ENCODE data around the gene PGBD5. TPM values are rescaled to one million over a fixed set of nuclear protein-coding genes. Genes with fewer than 3 reads are reported as not detected.

Gene PGBD5
- total and polyA plus RNA-seq, 5 donors = 18.5 to 32.6 (median 26.4) TPM

DNA sequence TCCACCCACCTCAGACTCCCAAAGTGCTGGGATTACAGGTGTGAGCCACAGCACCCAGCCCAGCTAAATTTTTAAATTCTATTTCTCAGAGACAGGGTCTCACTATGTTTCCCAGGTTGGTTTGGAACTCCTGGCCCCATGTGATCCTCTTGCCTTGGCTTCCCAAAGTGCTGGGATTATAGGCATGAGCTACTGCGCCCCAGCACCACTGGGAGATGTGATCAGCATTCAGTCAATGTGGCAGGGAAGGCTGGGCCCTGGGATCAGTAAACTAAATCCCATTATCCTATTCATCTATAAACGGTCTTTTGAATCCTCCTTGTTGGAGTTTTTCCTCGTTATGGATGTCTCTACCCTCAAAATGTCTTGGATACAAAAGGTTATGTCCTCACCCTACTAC, 113.5 kb downstream of the PGBD5 start:
- intact Hi-C loops (cut with DNase I) = loop anchor here in 2 of 4 donors (5.0 to 10.0 kb wide), 2 partner anchors 648 to 650 kb away; no protein-coding TSS in a partner anchor
- no peaks in the 10 kb centered on the region for H3K27me3 ChIP-seq (ENCODE audit: control insufficient read depth, insufficient read depth)
- WGBS = 61% methylated on average over 3 of the region's 3 CpGs
- no peak for DNase-seq
- H3K27ac ChIP-seq (ENCODE audit: low read length) = no peak overlapping the region
- H3K4me3 ChIP-seq (ENCODE audit: low read length) = no peak overlapping the region
- ATAC-seq = no peak
- no peaks in the 10 kb centered on the region for H3K9me3 ChIP-seq (ENCODE audit: control insufficient read depth, low read length)
- H3K4me1 ChIP-seq (ENCODE audit: control insufficient read depth, insufficient read depth, low read length) = no peaks in the 10 kb centered on the region

DNA sequence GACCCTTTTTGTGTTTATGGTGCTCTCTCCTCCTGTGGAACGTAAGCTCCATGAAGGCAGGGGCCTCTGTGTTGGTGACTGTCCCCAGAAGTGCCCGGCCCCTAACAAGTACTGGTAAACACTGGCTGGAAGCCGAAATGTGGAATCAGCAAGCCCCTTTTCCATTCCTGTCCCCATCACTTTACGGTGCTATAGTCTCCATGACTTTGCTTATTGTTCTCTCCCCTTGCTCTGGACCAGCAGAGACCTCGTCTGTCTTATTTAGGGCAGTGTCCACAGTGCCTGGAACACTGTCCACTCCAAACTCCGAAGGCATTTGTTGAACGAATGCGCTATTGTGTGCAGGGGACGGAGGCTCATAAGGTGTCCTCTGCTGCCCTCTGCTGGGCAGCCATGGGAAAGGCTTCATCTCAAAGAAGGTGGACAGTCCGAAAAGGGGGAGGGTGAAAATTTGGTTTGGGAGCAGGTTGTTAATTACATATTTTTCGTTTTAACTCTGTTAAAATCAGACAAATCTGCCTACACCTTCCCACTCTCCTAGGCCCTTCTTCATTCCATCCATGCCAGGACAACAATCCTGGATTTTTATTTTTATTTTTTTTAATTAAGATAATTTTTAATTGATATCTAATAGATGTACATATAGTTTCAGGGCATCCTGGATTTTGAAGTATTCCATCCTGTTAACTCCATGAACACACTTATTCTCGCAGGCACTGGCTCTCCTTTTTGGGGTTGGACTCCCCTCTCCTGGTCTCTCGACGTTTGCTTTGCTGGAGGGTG, 115.6 kb downstream of the PGBD5 start:
- Histone ChIP-seq H3K4me1 (ENCODE audit: control insufficient read depth, insufficient read depth, low read length) (no peaks in the 10 kb centered on the region), H3K9me3 (ENCODE audit: control insufficient read depth, low read length) (no peaks in the 10 kb centered on the region), H3K27ac (ENCODE audit: low read length) (no peak overlapping the region), H3K27me3 (ENCODE audit: control insufficient read depth, insufficient read depth) (no peaks in the 10 kb centered on the region), H3K4me3 (ENCODE audit: low read length) (no peak overlapping the region)
- DNase-seq (peak; percentile 78 to 92 (median 86)), ATAC-seq (peak; percentile 86 to 88)
- intact Hi-C loops (cut with DNase I) = loop anchor here (2.0 to 10.0 kb wide), 3 partner anchors 646 to 650 kb away; no protein-coding TSS in a partner anchor
- WGBS = 33% methylated on average over 14 of the region's 14 CpGs

DNA sequence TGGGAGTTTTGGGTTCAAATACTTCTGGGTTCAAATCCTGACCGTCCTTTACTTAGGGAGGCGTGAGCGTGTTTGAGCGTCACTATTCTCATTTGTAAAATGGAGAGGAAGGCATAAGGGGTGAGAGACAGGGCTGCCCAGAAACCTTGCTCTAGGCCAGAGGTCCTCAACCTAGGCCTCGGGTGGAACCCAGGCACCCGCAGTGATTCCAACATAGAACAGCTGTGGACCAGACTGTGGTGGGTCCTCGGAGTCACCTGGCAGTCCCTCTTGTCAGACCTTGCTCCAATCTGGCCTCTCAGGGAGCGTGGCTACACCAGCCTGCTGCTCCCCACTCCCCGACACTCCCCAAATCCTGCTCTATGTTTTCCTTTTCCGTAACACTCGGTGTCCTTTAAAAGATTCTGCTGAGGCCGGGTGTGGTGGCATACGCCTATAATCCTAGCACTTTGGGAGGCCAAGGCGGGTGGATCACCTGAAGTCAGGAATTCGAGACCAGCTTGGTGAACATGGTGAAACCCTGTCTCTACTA, 116.4 kb downstream of the PGBD5 start:
- Histone ChIP-seq H3K4me1 (ENCODE audit: control insufficient read depth, insufficient read depth, low read length) (no peaks in the 10 kb centered on the region), H3K27ac (ENCODE audit: low read length) (no peak overlapping the region), H3K27me3 (ENCODE audit: control insufficient read depth, insufficient read depth) (no peaks in the 10 kb centered on the region), H3K4me3 (ENCODE audit: low read length) (no peak overlapping the region), H3K9me3 (ENCODE audit: control insufficient read depth, low read length) (no peaks in the 10 kb centered on the region)
- intact Hi-C loops (cut with DNase I) = loop anchor here (2.0 to 10.0 kb wide), 5 partner anchors 85 to 649 kb away; no protein-coding TSS in a partner anchor
- ATAC-seq (no peak), DNase-seq (no peak)
- 96% methylated on average over 15 of the region's 15 CpGs for WGBS

DNA sequence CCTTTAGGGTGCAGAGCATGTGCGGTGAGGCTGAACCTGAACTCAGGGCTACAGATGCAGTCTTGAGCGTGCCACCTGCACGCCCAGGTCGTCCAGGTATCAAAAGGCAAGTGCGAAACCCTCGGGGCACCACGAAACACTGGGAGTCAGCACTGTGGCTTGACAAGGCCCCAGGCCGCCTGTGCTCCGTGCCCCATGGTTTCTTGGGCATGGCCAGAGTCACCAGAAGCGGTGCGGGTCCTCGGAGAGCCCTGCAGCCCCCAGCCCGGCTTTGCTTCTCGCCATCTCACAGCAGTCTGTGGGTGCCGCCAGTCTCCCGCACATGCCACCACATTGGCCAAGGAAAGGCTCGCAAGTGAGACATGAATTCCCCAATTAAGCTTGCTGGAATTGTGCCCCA, 117.3 kb downstream of the PGBD5 start:
- no peaks in the 10 kb centered on the region for H3K9me3 ChIP-seq (ENCODE audit: control insufficient read depth, low read length)
- ATAC-seq = no peak
- H3K27me3 ChIP-seq (ENCODE audit: control insufficient read depth, insufficient read depth) = no peaks in the 10 kb centered on the region
- DNase-seq = no peak
- no peak overlapping the region for H3K4me3 ChIP-seq (ENCODE audit: low read length)
- WGBS = 96% methylated on average over 17 of the region's 17 CpGs
- H3K27ac ChIP-seq (ENCODE audit: low read length) = no peak overlapping the region
- intact Hi-C loops (cut with DNase I) = loop anchor here in 2 of 4 donors (10.0 kb wide), 2 partner anchors 84 to 464 kb away; no protein-coding TSS in a partner anchor
- H3K4me1 ChIP-seq (ENCODE audit: control insufficient read depth, insufficient read depth, low read length) = peaks cover 2% of the 10 kb centered on the region

DNA sequence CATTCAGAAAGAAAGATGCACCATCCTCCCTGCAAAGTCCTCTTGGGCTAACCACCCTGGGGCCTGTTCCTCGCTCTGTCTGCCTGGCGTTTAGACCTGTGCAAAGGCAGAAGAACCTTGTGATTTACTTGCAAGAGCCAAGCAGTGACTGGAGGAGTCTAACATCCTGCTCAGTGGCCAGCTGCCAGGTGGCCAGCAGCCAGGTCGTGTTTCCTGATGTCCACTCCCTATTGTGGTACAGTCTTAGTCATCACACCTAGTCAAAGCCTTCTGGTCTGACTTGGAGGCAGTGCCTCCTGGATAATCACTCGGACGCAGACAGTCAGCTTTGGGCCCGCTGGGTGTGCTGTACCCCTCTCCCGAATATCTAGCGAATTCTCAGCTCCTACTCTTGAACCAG, 118.1 kb downstream of the PGBD5 start:
- peak; percentile 52 to 86 for ATAC-seq
- DNase-seq = peak; percentile 86 to 93 (median 91)
- 69% methylated on average over 8 of the region's 8 CpGs for WGBS
- Histone ChIP-seq H3K9me3 (ENCODE audit: control insufficient read depth, low read length) (no peaks in the 10 kb centered on the region), H3K4me3 (ENCODE audit: low read length) (no peak overlapping the region), H3K27me3 (ENCODE audit: control insufficient read depth, insufficient read depth) (no peaks in the 10 kb centered on the region), H3K27ac (ENCODE audit: low read length) (no peak overlapping the region), H3K4me1 (ENCODE audit: control insufficient read depth, insufficient read depth, low read length) (peaks cover 6% of the 10 kb centered on the region)
- intact Hi-C loops (cut with DNase I) = loop anchor here in 2 of 4 donors (10.0 kb wide), 2 partner anchors 83 to 463 kb away; no protein-coding TSS in a partner anchor

DNA sequence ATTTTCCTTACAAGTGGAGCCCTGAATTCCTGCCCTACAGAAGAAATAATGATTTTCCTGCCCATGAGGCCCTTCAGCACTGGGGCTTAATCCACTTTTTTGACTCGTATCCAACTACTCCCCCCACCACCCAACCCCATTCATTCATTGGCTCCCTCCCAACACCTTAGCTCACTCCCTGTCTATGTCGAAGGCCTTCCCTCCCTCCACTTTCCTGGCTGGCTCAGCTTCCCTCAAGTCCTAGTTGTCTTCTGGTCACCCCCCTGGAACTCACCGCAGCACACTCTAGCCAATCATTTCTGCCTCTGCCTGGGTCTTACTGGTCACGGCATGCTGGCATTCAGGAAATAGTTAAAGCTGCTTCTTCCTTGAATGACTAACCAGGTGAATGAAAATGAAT, 118.9 kb downstream of the PGBD5 start:
- Histone ChIP-seq H3K9me3 (ENCODE audit: control insufficient read depth, low read length) (no peaks in the 10 kb centered on the region), H3K4me1 (ENCODE audit: control insufficient read depth, insufficient read depth, low read length) (peaks cover 6% of the 10 kb centered on the region), H3K27me3 (ENCODE audit: control insufficient read depth, insufficient read depth) (no peaks in the 10 kb centered on the region), H3K27ac (ENCODE audit: low read length) (no peak overlapping the region), H3K4me3 (ENCODE audit: low read length) (no peak overlapping the region)
- no peak for ATAC-seq
- intact Hi-C loops (cut with DNase I) = loop anchor here in 2 of 4 donors (10.0 kb wide), 2 partner anchors 82 to 462 kb away; no protein-coding TSS in a partner anchor
- 42% methylated on average over 4 of the region's 4 CpGs for WGBS
- DNase-seq = no peak

DNA sequence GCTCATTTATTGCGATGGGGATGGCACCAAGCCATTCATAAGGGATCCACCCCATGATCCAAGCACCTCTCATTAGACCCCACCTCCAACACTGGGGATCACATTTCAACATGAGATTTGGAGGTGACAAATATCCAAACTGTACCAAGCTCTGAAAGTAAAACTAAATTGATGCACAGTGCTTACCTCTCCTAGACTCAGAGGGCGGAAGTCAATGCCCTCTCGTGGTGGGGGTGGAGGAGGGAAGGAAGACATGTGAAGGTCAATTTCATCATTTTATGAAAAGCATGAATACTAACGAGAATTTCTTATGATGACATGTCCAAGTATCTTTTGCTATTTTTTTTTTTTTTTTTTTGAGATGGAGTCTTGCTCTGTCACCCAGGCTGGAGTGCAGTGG, 120.0 kb downstream of the PGBD5 start:
- no peak for DNase-seq
- no peak for ATAC-seq
- WGBS = 76% methylated on average over 4 of the region's 4 CpGs
- H3K27me3 ChIP-seq (ENCODE audit: control insufficient read depth, insufficient read depth) = no peaks in the 10 kb centered on the region
- H3K4me3 ChIP-seq (ENCODE audit: low read length) = no peak overlapping the region
- H3K4me1 ChIP-seq (ENCODE audit: control insufficient read depth, insufficient read depth, low read length) = peaks cover 6% of the 10 kb centered on the region
- H3K9me3 ChIP-seq (ENCODE audit: control insufficient read depth, low read length) = no peaks in the 10 kb centered on the region
- H3K27ac ChIP-seq (ENCODE audit: low read length) = no peak overlapping the region
- intact Hi-C loops (cut with DNase I) = loop anchor here in 2 of 4 donors (10.0 kb wide), 2 partner anchors 81 to 461 kb away; no protein-coding TSS in a partner anchor

DNA sequence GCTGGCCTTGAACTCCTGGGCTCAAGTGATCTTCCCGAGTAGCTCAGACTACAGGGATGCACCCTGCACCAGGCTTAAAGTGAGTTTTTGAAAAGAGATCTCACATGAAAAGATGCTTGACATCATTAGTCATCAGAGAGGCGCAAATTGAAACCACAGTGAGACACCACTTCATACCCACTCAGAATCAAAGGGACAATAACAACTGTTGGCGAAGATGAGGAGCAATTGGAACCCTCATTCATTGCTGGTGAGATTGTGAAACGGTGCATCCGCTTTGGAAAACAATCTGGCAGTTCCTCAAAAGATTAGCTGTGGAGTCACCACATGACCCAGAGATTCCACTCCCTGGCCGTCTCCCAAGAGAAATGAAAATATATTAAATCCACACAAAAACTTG, 122.3 kb downstream of the PGBD5 start:
- no peaks in the 10 kb centered on the region for H3K27me3 ChIP-seq (ENCODE audit: control insufficient read depth, insufficient read depth)
- WGBS = 11% methylated on average over 6 of the region's 6 CpGs
- H3K4me3 ChIP-seq (ENCODE audit: low read length) = no peak overlapping the region
- intact Hi-C loops (cut with DNase I) = loop anchor here in 2 of 4 donors (10.0 kb wide), 2 partner anchors 79 to 459 kb away; no protein-coding TSS in a partner anchor
- DNase-seq (no peak), ATAC-seq (peak; percentile 69 to 72)
- H3K9me3 ChIP-seq (ENCODE audit: control insufficient read depth, low read length) = no peaks in the 10 kb centered on the region
- H3K4me1 ChIP-seq (ENCODE audit: control insufficient read depth, insufficient read depth, low read length) = peaks cover 6% of the 10 kb centered on the region
- no peak overlapping the region for H3K27ac ChIP-seq (ENCODE audit: low read length)

DNA sequence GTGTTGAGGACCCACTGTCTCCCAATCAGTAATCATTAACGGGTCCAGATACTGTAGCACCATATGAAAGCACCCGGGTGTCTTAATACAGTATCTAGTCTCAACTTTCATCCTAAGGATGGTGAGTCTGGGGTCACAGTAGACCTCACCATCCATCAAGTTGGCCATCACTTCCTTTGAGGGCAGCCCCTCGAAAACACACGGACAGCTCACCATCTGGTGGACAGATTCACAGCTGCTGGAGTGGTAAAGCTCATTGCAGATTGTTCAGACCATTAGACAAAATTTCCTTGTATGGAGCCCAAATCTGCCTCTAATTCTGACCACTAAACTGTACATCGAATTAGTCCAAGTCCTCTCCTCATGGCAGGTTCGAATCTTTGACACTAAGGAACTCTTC, 123.1 kb downstream of the PGBD5 start:
- intact Hi-C loops (cut with DNase I) = loop anchor here in 2 of 4 donors (10.0 kb wide), 2 partner anchors 78 to 458 kb away; no protein-coding TSS in a partner anchor
- ATAC-seq (no peak), DNase-seq (no peak)
- Histone ChIP-seq H3K27me3 (ENCODE audit: control insufficient read depth, insufficient read depth) (no peaks in the 10 kb centered on the region), H3K9me3 (ENCODE audit: control insufficient read depth, low read length) (no peaks in the 10 kb centered on the region), H3K4me3 (ENCODE audit: low read length) (no peak overlapping the region), H3K27ac (ENCODE audit: low read length) (no peak overlapping the region), H3K4me1 (ENCODE audit: control insufficient read depth, insufficient read depth, low read length) (peaks cover 6% of the 10 kb centered on the region)
- 80% methylated on average over 6 of the region's 6 CpGs for WGBS

DNA sequence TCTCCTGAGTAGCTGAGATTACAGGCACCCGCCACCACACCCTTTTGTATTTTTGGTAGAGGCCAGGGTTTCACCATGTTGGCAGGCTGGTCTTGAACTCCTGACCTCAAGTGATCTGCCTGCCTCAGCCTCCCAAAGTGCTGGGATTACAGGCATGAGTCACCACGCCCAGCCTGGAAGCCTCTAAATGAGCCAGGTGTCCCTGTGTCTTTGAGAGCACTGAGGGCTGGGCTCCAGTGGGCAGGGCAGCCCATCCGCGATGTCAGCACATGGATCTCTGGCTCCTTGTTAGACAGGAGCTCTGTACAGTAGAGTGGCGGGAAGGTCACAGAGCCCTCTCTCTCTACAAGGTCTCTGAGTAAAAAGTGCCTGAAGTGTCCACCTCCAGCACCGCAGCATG, 124.3 kb downstream of the PGBD5 start:
- DNase-seq = no peak

DNA sequence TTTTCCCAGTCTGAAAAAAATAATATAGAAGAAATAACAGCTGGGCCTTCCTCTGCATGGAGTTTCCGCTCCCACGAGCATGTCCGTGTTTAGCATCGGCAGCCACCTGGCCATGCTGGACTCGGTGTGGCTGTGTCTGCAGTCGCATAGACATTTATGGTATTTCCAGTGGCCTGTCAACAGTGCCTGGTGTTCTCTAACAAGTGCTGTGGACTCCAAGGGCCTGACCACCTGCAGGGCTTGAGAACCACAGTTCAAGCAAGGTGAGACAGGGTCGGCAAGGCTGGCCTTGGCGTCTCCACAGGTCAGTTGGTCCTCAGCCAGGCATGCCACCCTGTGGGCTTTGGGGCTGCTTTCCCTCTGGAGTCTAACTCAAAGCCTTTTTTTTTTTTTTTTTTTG, 124.8 kb downstream of the PGBD5 start:
- H3K4me3 ChIP-seq (ENCODE audit: low read length) = no peak overlapping the region
- 72% methylated on average over 8 of the region's 8 CpGs for WGBS
- no peaks in the 10 kb centered on the region for H3K9me3 ChIP-seq (ENCODE audit: control insufficient read depth, low read length)
- ATAC-seq (no peak), DNase-seq (no peak)
- no peaks in the 10 kb centered on the region for H3K27me3 ChIP-seq (ENCODE audit: control insufficient read depth, insufficient read depth)
- intact Hi-C loops (cut with DNase I) = loop anchor here in 2 of 4 donors (10.0 kb wide), 2 partner anchors 77 to 457 kb away; no protein-coding TSS in a partner anchor
- H3K27ac ChIP-seq (ENCODE audit: low read length) = no peak overlapping the region
- H3K4me1 ChIP-seq (ENCODE audit: control insufficient read depth, insufficient read depth, low read length) = peaks cover 6% of the 10 kb centered on the region

More for the DNA sequence above, 124.3 kb downstream of the PGBD5 start:
- Histone ChIP-seq H3K27me3 (ENCODE audit: control insufficient read depth, insufficient read depth) (no peaks in the 10 kb centered on the region), H3K27ac (ENCODE audit: low read length) (no peak overlapping the region), H3K9me3 (ENCODE audit: control insufficient read depth, low read length) (no peaks in the 10 kb centered on the region), H3K4me3 (ENCODE audit: low read length) (no peak overlapping the region), H3K4me1 (ENCODE audit: control insufficient read depth, insufficient read depth, low read length) (peaks cover 6% of the 10 kb centered on the region)
- 96% methylated on average over 6 of the region's 6 CpGs for whole genome bisulfite sequencing
- no peak for ATAC-seq
- intact Hi-C loops (cut with DNase I) = loop anchor here in 2 of 4 donors (10.0 kb wide), 2 partner anchors 77 to 457 kb away; no protein-coding TSS in a partner anchor
